HepG2 (cell line): ENCODE results near the gene C2orf42. TPM values are rescaled to one million over a fixed set of nuclear protein-coding genes. Genes with fewer than 3 reads are reported as not detected.

ENCODE experiments used
- ARNT2 ChIP-seq: sonication (generic); formaldehyde crosslinking; IDR thresholded peaks from 2 replicates; pipeline ENCODE4 v1.8.0; 2022; ENCODE audit warnings: mild to moderate bottlenecking, low read depth, missing genetic modification reagents, moderate library complexity
- EP300 ChIP-seq, 3 experiments: sonication (generic) in 1 of 3; formaldehyde crosslinking in 1 of 3; IDR thresholded peaks; 2 replicates each; pipeline versions ENCODE4 v1.5.1 to v1.6.1; 2011 to 2020; ENCODE audit warnings: low read depth in 2 of 3, low read length in 2 of 3, borderline replicate concordance in 1 of 3, improper control_type of control experiment in 1 of 3, mild to moderate bottlenecking in 1 of 3, missing genetic modification reagents in 1 of 3, moderate library complexity in 1 of 3
- FOXA1 ChIP-seq, 2 experiments: fragments of 450-650 bp in 1 of 2; sonication (generic) in 1 of 2; formaldehyde crosslinking in 1 of 2; IDR thresholded peaks; 2 replicates each; pipeline versions ENCODE4 v1.4.0 to v1.6.1; 2016 to 2020; ENCODE audit warnings: missing genetic modification reagents in 1 of 2
- ONECUT2 ChIP-seq: sonication (generic); formaldehyde crosslinking; IDR thresholded peaks from 2 replicates; pipeline ENCODE4 v1.4.0; 2020; ENCODE audit warnings: missing genetic modification reagents
- RAD51 ChIP-seq: fragments of 450-650 bp; IDR thresholded peaks from 2 replicates; pipeline ENCODE4 v1.6.1; 2016; ENCODE audit warnings: borderline replicate concordance
- SNAPC4 ChIP-seq: sonication (generic); formaldehyde crosslinking; IDR thresholded peaks from 2 replicates; pipeline ENCODE4 v1.4.0; 2020; ENCODE audit warnings: mild to moderate bottlenecking, missing genetic modification reagents
- TGIF2 ChIP-seq: IDR thresholded peaks from 2 replicates; pipeline ENCODE4 v1.6.1; 2016; ENCODE audit warnings: control low read depth, missing compliant biosample characterization
- ZNF503 ChIP-seq: sonication (generic); formaldehyde crosslinking; IDR thresholded peaks from 2 replicates; pipeline ENCODE4 v1.4.0; 2020; ENCODE audit warnings: missing genetic modification reagents
- ZNF552 ChIP-seq: sonication (generic); formaldehyde crosslinking; IDR thresholded peaks from 2 replicates; pipeline ENCODE4 v1.9.0; 2022; ENCODE audit warnings: missing genetic modification reagents, mild to moderate bottlenecking, borderline replicate concordance
- ZNF580 ChIP-seq: IDR thresholded peaks from 2 replicates; pipeline ENCODE4 v1.6.1; 2016; ENCODE audit warnings: low read depth, borderline replicate concordance
- ZNF710 ChIP-seq: sonication (generic); formaldehyde crosslinking; IDR thresholded peaks from 2 replicates; pipeline ENCODE4 v1.5.0; 2020; ENCODE audit warnings: mild to moderate bottlenecking, missing genetic modification reagents, borderline replicate concordance
- polyA plus RNA-seq, 8 experiments: library from polyadenylated mRNA; depleted of rRNA in 3 of 8; stranded (reverse) in 7 of 8; unstranded in 1 of 8; fragments of >200 nt; fragmentation: Illumina TruSeq in 4 of 8; extraction: Trizol in 4 of 8; gene quantifications; 2 replicates each; pipeline versions ENCODE4 v1.2.1 to v1.2.3, GENCODE V29; 2011 to 2016; ENCODE audit warnings: low read depth in 4 of 8, missing spikeins in 1 of 8, mixed read lengths in 1 of 8; ENCODE audit not compliant: insufficient read depth in 1 of 8
- total RNA-seq, 5 experiments: library from RNA; depleted of rRNA; stranded (reverse); fragments of >200 nt; fragmentation: Illumina TruSeq; extraction: Trizol; gene quantifications; 2 replicates each; pipeline ENCODE4 v1.2.3, GENCODE V29; 2016; ENCODE audit warnings: low read depth in 1 of 5
- TF ChIP-seq, protein P1 (sequence below): sonication (generic); formaldehyde crosslinking; IDR thresholded peaks from 2 replicates; pipeline ENCODE4 v1.4.0; 2020; ENCODE audit warnings: mild to moderate bottlenecking, missing genetic modification reagents
- TF ChIP-seq, protein P2 (sequence below): fragments of 450-650 bp; IDR thresholded peaks from 2 replicates; pipeline ENCODE4 v1.6.1; 2017

The C2orf42 gene
- total and polyA plus RNA-seq, 2 of the 13 experiments (the other 11 are each of a cell fraction or from before 2014, with no cell fraction given): 9.3 to 9.9 TPM

GRCh38 chr2:70141902-70142589 is 48.8 kb downstream of the C2orf42 start (continued):
- TF ChIP-seq, protein P1, sequence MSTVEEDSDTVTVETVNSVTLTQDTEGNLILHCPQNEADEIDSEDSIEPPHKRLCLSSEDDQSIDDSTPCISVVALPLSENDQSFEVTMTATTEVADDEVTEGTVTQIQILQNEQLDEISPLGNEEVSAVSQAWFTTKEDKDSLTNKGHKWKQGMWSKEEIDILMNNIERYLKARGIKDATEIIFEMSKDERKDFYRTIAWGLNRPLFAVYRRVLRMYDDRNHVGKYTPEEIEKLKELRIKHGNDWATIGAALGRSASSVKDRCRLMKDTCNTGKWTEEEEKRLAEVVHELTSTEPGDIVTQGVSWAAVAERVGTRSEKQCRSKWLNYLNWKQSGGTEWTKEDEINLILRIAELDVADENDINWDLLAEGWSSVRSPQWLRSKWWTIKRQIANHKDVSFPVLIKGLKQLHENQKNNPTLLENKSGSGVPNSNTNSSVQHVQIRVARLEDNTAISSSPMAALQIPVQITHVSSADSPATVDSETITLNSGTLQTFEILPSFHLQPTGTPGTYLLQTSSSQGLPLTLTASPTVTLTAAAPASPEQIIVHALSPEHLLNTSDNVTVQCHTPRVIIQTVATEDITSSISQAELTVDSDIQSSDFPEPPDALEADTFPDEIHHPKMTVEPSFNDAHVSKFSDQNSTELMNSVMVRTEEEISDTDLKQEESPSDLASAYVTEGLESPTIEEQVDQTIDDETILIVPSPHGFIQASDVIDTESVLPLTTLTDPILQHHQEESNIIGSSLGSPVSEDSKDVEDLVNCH (CRISPR knock-in tag): 0 out of 2 replicates have a peak, but pooled peaks have one; percentile 11
- no peak; the same call in 1 of the 2 replicates for TF ChIP-seq ZNF580 (CRISPR knock-in tag)
- TF ChIP-seq ZNF710 (CRISPR knock-in tag): no peak
- TF ChIP-seq RAD51: no peak
- TF ChIP-seq FOXA1 (IDR thresholded peaks at IDR 0.05): no peak
- no peak for TF ChIP-seq FOXA1 (CRISPR knock-in tag; IDR thresholded peaks at IDR 0.05)
- TF ChIP-seq ZNF503 (CRISPR knock-in tag): 0 out of 2 replicates have a peak, but pooled peaks have one; percentile 0
- TF ChIP-seq TGIF2 (CRISPR knock-in tag): no peak
- TF ChIP-seq, protein P2, sequence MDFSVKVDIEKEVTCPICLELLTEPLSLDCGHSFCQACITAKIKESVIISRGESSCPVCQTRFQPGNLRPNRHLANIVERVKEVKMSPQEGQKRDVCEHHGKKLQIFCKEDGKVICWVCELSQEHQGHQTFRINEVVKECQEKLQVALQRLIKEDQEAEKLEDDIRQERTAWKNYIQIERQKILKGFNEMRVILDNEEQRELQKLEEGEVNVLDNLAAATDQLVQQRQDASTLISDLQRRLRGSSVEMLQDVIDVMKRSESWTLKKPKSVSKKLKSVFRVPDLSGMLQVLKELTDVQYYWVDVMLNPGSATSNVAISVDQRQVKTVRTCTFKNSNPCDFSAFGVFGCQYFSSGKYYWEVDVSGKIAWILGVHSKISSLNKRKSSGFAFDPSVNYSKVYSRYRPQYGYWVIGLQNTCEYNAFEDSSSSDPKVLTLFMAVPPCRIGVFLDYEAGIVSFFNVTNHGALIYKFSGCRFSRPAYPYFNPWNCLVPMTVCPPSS: no peak
- peak; percentile 82; the same call in 1 of the 2 replicates for TF ChIP-seq ZNF552
- no peak for TF ChIP-seq ONECUT2 (CRISPR knock-in tag)
- no peak; the same call in 1 of the 2 replicates for TF ChIP-seq ARNT2
- no peak; a peak in 1 of 4 replicates for TF ChIP-seq EP300 (IDR thresholded peaks at IDR 0.05; ENCODE audit: low read depth in 2 of 2, low read length in 2 of 2)
- no peak for TF ChIP-seq EP300 (CRISPR knock-in tag; IDR thresholded peaks at IDR 0.05; ENCODE audit: borderline replicate concordance)
- TF ChIP-seq SNAPC4 (CRISPR knock-in tag): no peak
